Transverse colon (tissue), 3 donors: ENCODE measurements around the gene WSB1.

Experiments
- POLR2A ChIP-seq: fragments of 450-650 bp; IDR thresholded peaks from one replicate; pipeline ENCODE4 v1.6.1; 2016; ENCODE audit warnings: antibody characterized with exemption, mild to moderate bottlenecking, moderate library complexity
- TF ChIP-seq, protein P1 (sequence below), 5 experiments: fragments of 200-600 bp in 3 of 5; fragments of 450-650 bp in 2 of 5; sonication (generic) in 3 of 5; IDR thresholded peaks; 1 replicate in 2 of 5; 2 replicates in 3 of 5; pipeline ENCODE4 v1.5.1; 2016 to 2017; ENCODE audit warnings: antibody characterized with exemption in 5 of 5, inconsistent platforms in 3 of 5, mild to moderate bottlenecking in 2 of 5, moderate library complexity in 1 of 5

DNA sequence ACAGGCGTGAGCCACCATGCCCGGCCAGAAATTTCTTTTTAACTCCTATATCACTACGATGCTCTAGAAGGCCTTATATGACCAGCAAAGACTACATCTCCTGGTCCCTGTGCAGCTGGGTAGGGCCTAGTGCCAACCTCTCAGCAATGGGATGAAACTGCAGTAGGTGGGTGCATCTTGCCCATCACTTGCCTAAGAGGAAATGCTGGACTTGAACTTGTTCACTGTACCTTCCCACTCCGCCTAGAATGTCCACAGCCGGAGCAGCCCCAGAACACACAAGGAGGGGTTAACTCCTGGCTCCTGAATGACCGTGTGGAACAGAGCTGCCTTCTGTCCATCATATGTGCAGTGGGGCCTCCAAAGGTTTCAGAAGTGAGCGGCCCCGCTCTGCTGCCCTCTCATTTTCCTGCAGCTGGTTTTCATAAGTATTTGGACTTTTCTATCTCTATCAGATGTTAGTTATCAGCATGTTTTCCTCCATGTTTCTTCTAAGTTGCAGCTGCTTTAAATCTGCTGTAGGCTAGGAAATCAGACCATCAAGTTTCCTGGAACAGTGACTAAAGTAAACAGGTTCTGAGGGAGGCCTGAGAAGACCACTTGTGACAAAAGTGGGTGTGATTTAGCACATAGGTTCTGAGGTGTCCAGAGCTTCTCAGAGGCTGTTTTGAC is 52.5 kb downstream of the WSB1 start:
- no peak for TF ChIP-seq POLR2A
- TF ChIP-seq, protein P1, sequence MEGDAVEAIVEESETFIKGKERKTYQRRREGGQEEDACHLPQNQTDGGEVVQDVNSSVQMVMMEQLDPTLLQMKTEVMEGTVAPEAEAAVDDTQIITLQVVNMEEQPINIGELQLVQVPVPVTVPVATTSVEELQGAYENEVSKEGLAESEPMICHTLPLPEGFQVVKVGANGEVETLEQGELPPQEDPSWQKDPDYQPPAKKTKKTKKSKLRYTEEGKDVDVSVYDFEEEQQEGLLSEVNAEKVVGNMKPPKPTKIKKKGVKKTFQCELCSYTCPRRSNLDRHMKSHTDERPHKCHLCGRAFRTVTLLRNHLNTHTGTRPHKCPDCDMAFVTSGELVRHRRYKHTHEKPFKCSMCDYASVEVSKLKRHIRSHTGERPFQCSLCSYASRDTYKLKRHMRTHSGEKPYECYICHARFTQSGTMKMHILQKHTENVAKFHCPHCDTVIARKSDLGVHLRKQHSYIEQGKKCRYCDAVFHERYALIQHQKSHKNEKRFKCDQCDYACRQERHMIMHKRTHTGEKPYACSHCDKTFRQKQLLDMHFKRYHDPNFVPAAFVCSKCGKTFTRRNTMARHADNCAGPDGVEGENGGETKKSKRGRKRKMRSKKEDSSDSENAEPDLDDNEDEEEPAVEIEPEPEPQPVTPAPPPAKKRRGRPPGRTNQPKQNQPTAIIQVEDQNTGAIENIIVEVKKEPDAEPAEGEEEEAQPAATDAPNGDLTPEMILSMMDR (IDR thresholded peaks at IDR 0.05), result no peak
